IPS-20b (cell line): Measurements from ENCODE around the gene MYO5B.

Experiments
- H3K27ac ChIP-seq: one replicate; pipeline ENCODE4 v1.5.1; 2013; ENCODE audit warnings: low read length
- H3K27me3 ChIP-seq: 2 replicates; pipeline ENCODE4 v1.6.1; 2013; ENCODE audit warnings: mild to moderate bottlenecking, low read length, inconsistent platforms; ENCODE audit not compliant: insufficient read depth
- H3K36me3 ChIP-seq: 2 replicates; pipeline ENCODE4 v1.6.1; 2013; ENCODE audit warnings: low read depth, mild to moderate bottlenecking, inconsistent platforms, low read length, moderate library complexity; ENCODE audit not compliant: insufficient read depth
- H3K4me1 ChIP-seq: 2 replicates; pipeline ENCODE4 v1.6.1; 2013; ENCODE audit warnings: mild to moderate bottlenecking, control low read depth, inconsistent platforms, low read length, moderate library complexity; ENCODE audit not compliant: insufficient read depth
- H3K4me3 ChIP-seq: 2 replicates; pipeline ENCODE4 v1.5.1; 2013; ENCODE audit warnings: mild to moderate bottlenecking, low read length, inconsistent platforms
- H3K9ac ChIP-seq: 2 replicates; pipeline ENCODE4 v1.6.1; 2013; ENCODE audit warnings: low read depth, mild to moderate bottlenecking, inconsistent platforms, low read length, moderate library complexity
- H3K9me3 ChIP-seq: 2 replicates; pipeline ENCODE4 v1.6.1; 2013; ENCODE audit warnings: mild to moderate bottlenecking, low read depth, low read length, inconsistent platforms; ENCODE audit not compliant: insufficient read depth

Gene MYO5B

DNA sequence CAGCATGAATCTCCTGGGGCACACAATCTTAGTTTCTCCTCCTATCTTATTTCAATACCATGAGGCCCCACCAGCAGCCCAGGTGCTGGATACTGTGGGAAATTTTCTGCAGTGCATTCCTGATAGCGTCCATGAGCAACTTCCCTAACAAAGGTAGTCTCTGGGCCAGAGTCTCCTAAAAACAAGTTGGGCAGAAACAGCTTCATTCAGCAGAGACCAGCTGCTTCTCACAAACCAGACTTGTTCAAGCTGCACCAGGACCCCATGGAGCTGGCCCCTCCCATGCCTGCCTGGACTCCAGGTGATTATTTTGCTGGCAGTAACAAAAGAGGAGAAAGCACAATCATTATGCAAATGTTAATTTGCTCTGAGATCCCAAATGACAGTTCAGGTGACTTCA, 31.4 kb downstream of the MYO5B start:
- Histone ChIP-seq H3K27ac (no peak overlapping the region), H3K9ac (no peak overlapping the region), H3K4me3 (no peak overlapping the region), H3K9me3 (no peaks in the 10 kb centered on the region), H3K4me1 (peaks cover 3% of the 10 kb centered on the region; the same call in 1 of the 2 replicates), H3K36me3 (no peaks in the 10 kb centered on the region), H3K27me3 (no peaks in the 10 kb centered on the region)

GRCh38 chr18:50162486-50163304, 32.3 kb downstream of the MYO5B start:
- Histone ChIP-seq H3K36me3 (no peaks in the 10 kb centered on the region), H3K27ac (no peak overlapping the region), H3K27me3 (no peaks in the 10 kb centered on the region), H3K9me3 (no peaks in the 10 kb centered on the region), H3K4me3 (no peak overlapping the region), H3K4me1 (peaks cover 3% of the 10 kb centered on the region; the same call in 1 of the 2 replicates), H3K9ac (no peak overlapping the region)

DNA sequence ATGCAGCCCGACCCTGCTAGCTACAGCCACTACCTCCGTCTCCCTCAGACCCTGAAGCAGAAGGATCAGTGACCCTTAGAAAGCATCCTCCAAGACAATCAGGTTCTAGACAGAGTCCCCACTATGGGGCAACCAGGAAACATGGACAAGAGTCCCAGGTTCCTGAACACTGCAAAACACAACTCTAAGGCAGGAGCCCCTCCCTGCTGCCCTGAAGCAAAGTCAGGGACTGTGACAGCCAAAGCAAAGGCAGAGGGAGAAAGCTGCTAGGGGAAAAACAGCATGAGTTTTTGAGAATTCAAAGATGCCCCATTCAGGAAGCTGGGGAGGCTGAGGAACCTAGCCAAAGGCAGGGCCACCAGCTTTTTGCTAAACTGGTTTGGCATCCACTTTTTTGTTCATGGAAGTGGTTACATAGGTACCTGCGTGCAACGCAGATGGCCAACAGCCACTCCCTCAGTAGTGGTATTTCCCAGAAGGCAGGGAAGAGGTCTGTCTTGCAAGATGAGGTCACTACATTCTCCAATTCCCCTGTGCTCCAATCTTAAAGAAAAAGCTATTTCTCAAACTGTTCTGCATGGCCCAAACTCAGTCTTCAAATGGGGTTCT, 33.2 kb downstream of the MYO5B start:
- Histone ChIP-seq H3K27ac (no peak overlapping the region), H3K27me3 (no peaks in the 10 kb centered on the region), H3K9me3 (no peaks in the 10 kb centered on the region), H3K4me1 (peaks cover 3% of the 10 kb centered on the region; the same call in 1 of the 2 replicates), H3K4me3 (no peak overlapping the region), H3K9ac (no peak overlapping the region), H3K36me3 (no peaks in the 10 kb centered on the region)

GRCh38 chr18:50159654-50160046, 35.3 kb downstream of the MYO5B start:
- H3K9me3 ChIP-seq: no peaks in the 10 kb centered on the region
- no peaks in the 10 kb centered on the region for H3K36me3 ChIP-seq
- H3K9ac ChIP-seq: no peak overlapping the region
- H3K27ac ChIP-seq: no peak overlapping the region
- H3K27me3 ChIP-seq: no peaks in the 10 kb centered on the region
- peaks cover 3% of the 10 kb centered on the region; the same call in 1 of the 2 replicates for H3K4me1 ChIP-seq
- H3K4me3 ChIP-seq: no peak overlapping the region

GRCh38 chr18:50158866-50159653, 35.9 kb downstream of the MYO5B start:
- Histone ChIP-seq H3K9me3 (no peaks in the 10 kb centered on the region), H3K27ac (no peak overlapping the region), H3K4me1 (peaks cover 3% of the 10 kb centered on the region; the same call in 1 of the 2 replicates), H3K27me3 (no peaks in the 10 kb centered on the region), H3K4me3 (no peak overlapping the region), H3K36me3 (no peaks in the 10 kb centered on the region), H3K9ac (no peak overlapping the region)

- Histone ChIP-seq H3K27me3 (no peaks in the 10 kb centered on the region), H3K4me1 (no peaks in the 10 kb centered on the region), H3K36me3 (no peaks in the 10 kb centered on the region), H3K9me3 (no peaks in the 10 kb centered on the region), H3K9ac (no peak overlapping the region), H3K4me3 (no peak overlapping the region), H3K27ac (no peak overlapping the region)
These were observed 39.5 kb downstream of the MYO5B start for GRCh38 chr18:50155406-50155805.

DNA sequence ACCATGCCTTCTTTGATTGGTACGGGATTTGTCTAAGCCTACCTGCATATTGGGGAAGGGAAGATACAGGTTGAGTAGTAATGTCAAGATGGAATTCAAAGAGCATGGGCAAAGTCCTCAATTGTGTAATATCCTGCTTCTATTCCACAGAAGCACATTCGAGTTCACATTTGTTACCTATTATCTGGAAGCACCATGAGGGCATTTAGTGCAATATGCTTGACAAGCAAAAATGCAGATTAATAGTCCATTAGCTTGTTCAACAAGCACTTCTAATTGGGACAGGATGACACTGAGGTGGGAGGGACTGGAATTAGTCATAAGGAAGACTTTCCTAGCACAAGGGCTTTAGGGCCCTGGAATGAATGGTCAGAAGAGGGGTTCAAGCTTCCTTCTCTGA, 40.5 kb downstream of the MYO5B start:
- Histone ChIP-seq H3K9me3 (no peaks in the 10 kb centered on the region), H3K27ac (no peak overlapping the region), H3K36me3 (no peaks in the 10 kb centered on the region), H3K9ac (no peak overlapping the region), H3K27me3 (no peaks in the 10 kb centered on the region), H3K4me3 (no peak overlapping the region), H3K4me1 (no peaks in the 10 kb centered on the region)

GRCh38 chr18:50152900-50153299, 42.0 kb downstream of the MYO5B start:
- Histone ChIP-seq H3K27me3 (no peaks in the 10 kb centered on the region), H3K27ac (no peak overlapping the region), H3K9ac (no peak overlapping the region)

GRCh38 chr18:50151926-50152325, 43.0 kb downstream of the MYO5B start:
- no peaks in the 10 kb centered on the region for H3K27me3 ChIP-seq
- H3K9me3 ChIP-seq: no peaks in the 10 kb centered on the region
- H3K27ac ChIP-seq: no peak overlapping the region
- no peaks in the 10 kb centered on the region for H3K4me1 ChIP-seq
- H3K36me3 ChIP-seq: no peaks in the 10 kb centered on the region
- no peak overlapping the region for H3K9ac ChIP-seq
- no peak overlapping the region for H3K4me3 ChIP-seq

More at GRCh38 chr18:50152900-50153299, 42.0 kb downstream of the MYO5B start:
- Histone ChIP-seq H3K36me3 (no peaks in the 10 kb centered on the region), H3K9me3 (no peaks in the 10 kb centered on the region), H3K4me3 (no peak overlapping the region), H3K4me1 (no peaks in the 10 kb centered on the region)

- Histone ChIP-seq H3K4me1 (no peaks in the 10 kb centered on the region), H3K9me3 (no peaks in the 10 kb centered on the region), H3K27me3 (no peaks in the 10 kb centered on the region), H3K36me3 (no peaks in the 10 kb centered on the region), H3K4me3 (no peak overlapping the region), H3K9ac (no peak overlapping the region), H3K27ac (no peak overlapping the region)
These were observed 50.4 kb downstream of the MYO5B start for GRCh38 chr18:50144540-50144939.

DNA sequence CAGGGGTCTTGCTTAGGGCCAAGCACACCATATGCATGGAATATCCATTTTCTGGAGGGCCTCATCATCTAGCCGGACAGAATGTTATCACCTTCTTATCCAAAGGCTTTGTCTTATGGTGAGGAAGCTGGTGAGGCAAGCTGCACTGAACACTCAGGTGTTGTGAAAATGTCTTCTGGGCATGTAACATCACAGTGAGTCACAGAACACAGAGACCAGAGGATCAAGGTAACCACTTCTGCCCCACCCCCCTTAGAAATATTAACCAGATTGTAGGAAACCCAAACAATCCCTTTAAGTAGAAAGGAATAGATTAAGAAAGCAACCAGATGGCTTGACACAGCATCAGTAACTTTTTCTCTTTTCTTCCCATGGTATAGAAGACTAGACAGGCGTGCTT, 51.1 kb downstream of the MYO5B start:
- Histone ChIP-seq H3K9me3 (no peaks in the 10 kb centered on the region), H3K27ac (no peak overlapping the region), H3K27me3 (no peaks in the 10 kb centered on the region), H3K4me1 (no peaks in the 10 kb centered on the region), H3K4me3 (no peak overlapping the region), H3K36me3 (no peaks in the 10 kb centered on the region), H3K9ac (no peak overlapping the region)
